ENCODE data around the gene NBPF1. TPM values are rescaled to one million over a fixed set of nuclear protein-coding genes. Genes with fewer than 3 reads are reported as not detected.
"Not testable (repeated sequence)": the region's sequence is repeated elsewhere in the genome, so short reads cannot be mapped to it uniquely, and the experiment has no call there.

The NBPF1 gene
- total RNA-seq, 1 experiment from 2014 or later: 46.0 TPM

DNA sequence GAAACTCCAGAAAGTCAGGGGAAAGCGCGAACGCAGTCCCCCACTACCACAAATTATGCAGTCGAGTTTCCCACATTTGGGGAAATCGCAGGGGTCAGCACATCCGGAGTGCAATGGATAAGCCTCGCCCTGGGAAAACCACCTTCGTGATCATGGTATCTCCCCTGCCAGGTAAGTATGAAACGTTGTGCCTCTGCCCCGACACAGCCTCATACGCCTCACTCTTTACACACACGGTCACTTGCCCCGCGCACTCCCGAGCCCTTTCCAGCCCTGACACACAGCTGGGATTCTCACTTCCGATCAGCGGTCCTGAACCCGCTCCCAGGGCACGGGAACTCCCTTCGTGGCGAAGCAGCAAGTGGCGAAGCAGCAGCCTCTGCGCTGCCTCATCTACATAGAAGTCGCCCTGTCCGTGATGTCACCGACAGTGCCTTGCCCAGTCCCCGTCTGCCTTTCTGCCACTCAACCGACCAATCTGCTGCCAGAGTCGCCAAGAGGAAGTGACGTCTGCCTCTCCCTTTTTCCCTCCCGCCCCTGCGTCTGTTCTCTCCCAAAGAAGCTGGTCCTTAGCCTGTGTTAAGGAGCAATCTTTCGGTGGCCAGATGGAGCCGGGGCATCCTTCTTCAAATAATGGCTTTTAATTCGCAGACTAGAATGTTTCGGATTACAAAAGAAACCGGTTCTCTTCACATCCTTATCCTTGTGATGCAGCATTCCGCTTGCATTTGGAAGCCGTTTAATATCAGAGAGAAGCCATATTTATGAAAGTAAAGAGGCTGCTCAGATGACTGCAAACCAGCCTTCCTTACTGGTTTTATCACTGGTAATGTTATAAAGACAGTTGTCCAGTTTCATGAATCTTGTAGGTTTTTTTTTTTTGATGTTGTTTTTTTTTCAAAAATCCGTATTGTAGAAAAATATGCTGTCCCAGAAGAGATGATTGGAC lies 99.0 kb downstream of the NBPF1 start, which contains the start of gene RNU1-1:
TSS of gene RNU1-1 (minus strand) at position 179 of the 949 bp plus-strand sequence.
- H3K9me3 ChIP-seq (ENCODE audit: control insufficient read depth in 1 of 2, insufficient read depth in 1 of 2, low read depth in 1 of 2, low read length in 2 of 2); H3K27me3 ChIP-seq (ENCODE audit: insufficient read depth, low read length); H3K9me2 ChIP-seq (ENCODE audit: insufficient read depth); H3K79me2 ChIP-seq (ENCODE audit: insufficient read depth, low read length); intact Hi-C loops (cut with micrococcal nuclease); CTCF ChIA-PET; H4K20me1 ChIP-seq (ENCODE audit: insufficient read depth); H2AFZ ChIP-seq (ENCODE audit: low read depth, low read length, poor library complexity, severe bottlenecking); RAD21 ChIA-PET (ENCODE audit: low non-redundant PET in 1 of 2, low total read pairs in 2 of 2, uncharacterized antibody in 2 of 2, unreplicated experiment in 2 of 2); H3K36me3 ChIP-seq (ENCODE audit: control insufficient read depth in 1 of 2, insufficient read depth in 2 of 2, low read length in 2 of 2): not testable (repeated sequence)
- ATAC-seq (peak; percentile 72), DNase-seq (ENCODE audit: low read depth, low spot score) (peak; percentile 63)
- TF ChIP-seq JUND (IDR thresholded peaks at IDR 0.05): peak; percentile 21
- peak; percentile 66 for TF ChIP-seq SP1 (IDR thresholded peaks at IDR 0.05; ENCODE audit: low read depth)
- TF ChIP-seq ZBTB33 (IDR thresholded peaks at IDR 0.05; ENCODE audit: extremely low read depth, insufficient replicate concordance, low read length): peak; percentile 70
- peak; percentile 83 for TF ChIP-seq SIN3A (IDR thresholded peaks at IDR 0.05; ENCODE audit: low read depth)
- peak; percentile 56 for TF ChIP-seq POLR2AphosphoS5 (IDR thresholded peaks at IDR 0.05; ENCODE audit: low read depth, low read length)
- Histone ChIP-seq H3K9ac (ENCODE audit: low read length) (peak within 1 kb of the TSS; percentile 56), H3K27ac (ENCODE audit: low read depth, low read length) (peak within 1 kb of the TSS; percentile 79), H3K4me2 (ENCODE audit: low read length) (peak within 1 kb of the TSS; percentile 55), H3K4me1 (ENCODE audit: control insufficient read depth in 1 of 2, insufficient read depth in 2 of 2, low read length in 2 of 2) (peaks cover 7 to 11% of the 10 kb centered on the region in 2 experiments; a peak in 3 of 4 replicates), H3K4me3 (replicated peaks in 1 of 2; ENCODE audit: low read depth in 1 of 2, low read length in 2 of 2) (peak within 1 kb of the TSS; percentile 42 to 52)
- BruUV-seq (replicated peaks): TSS peak; percentile 98
- POLR2A ChIA-PET: interaction anchor here (0.7 to 1.5 kb wide), 9 partner anchors 14 to 393 kb away, joined by 3 to 12 read pairs (median 5); partner anchors contain the start of genes NECAP2 and RNU1-2
